Activated T-cell treated with anti-CD3 and anti-CD28 coated beads, Interleukin-2, amount 50 U/mL, for 4 hours (primary cell): Measurements from ENCODE around the gene CDC42. TPM values are rescaled to one million over a fixed set of nuclear protein-coding genes. Genes with fewer than 3 reads are reported as not detected.
A peak's percentile ranks its signal among the peaks of the same experiment; 100 is the strongest.

ENCODE experiments used
- ATAC-seq, 2 donors: fragments of 200-7000 bp; cut with Tn5 transposase; one replicate each; pipeline ENCODE4 v1.10.0; 2021
- DNase-seq: peaks from one replicate; pipeline ENCODE4 v3.0.0-alpha.2; 2020
- H3K27me3 Mint-ChIP-seq: one replicate; pipeline ENCODE4 v1.8.0; 2021; ENCODE audit warnings: low read depth, mixed read lengths
- H3K36me3 Mint-ChIP-seq: one replicate; pipeline ENCODE4 v1.8.0; 2022; ENCODE audit warnings: mixed read lengths; ENCODE audit not compliant: insufficient read depth
- H3K4me1 Mint-ChIP-seq: one replicate; pipeline ENCODE4 v1.8.0; 2021; ENCODE audit warnings: low read depth, mixed read lengths
- H3K4me3 Mint-ChIP-seq: one replicate; pipeline ENCODE4 v1.8.0; 2021; ENCODE audit warnings: mild to moderate bottlenecking, moderate library complexity, mixed read lengths
- H3K9me3 Mint-ChIP-seq: one replicate; pipeline ENCODE4 v1.8.0; 2021; ENCODE audit warnings: mixed read lengths
- total RNA-seq, 3 donors: library from RNA; stranded (reverse); gene quantifications; one replicate each; pipeline ENCODE4 v1.2.1, GENCODE V29; 2021

The CDC42 gene
- total RNA-seq, 3 donors from 2014 or later, result 218 to 249 (median 235) TPM

- Mint-ChIP-seq H3K9me3 (no peaks in the 10 kb centered on the region), H3K4me3 (no peak overlapping the region), H3K36me3 (peaks cover 22% of the 10 kb centered on the region), H3K4me1 (peaks cover 20% of the 10 kb centered on the region), H3K27me3 (no peaks in the 10 kb centered on the region)
- DNase-seq, result no peak
- no peak for ATAC-seq
These were observed 64.7 kb downstream of the CDC42 start for GRCh38 chr1:22117238-22117637.

DNA sequence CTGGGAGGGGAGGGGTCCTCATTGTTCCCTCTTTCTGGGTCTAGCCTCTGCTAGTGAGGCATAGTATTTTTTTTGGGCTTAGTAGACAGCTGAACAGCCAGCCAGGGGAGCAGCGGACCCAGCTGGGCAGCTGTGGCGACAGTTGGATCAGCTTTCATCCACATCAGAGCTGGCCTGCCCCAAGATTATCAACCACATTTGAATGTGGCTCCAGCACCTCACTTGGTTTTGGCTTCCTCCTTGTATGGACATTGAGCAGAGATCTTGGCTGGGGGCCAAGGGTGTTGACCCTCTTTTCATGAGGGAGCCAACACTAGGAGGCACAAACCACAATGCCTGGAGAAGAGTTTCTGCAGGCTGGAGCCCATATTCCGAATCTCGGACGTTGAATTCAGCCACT lies 65.3 kb downstream of the CDC42 start:
- Mint-ChIP-seq H3K36me3 (peaks cover 22% of the 10 kb centered on the region), H3K4me3 (no peak overlapping the region), H3K9me3 (no peaks in the 10 kb centered on the region), H3K4me1 (peaks cover 16% of the 10 kb centered on the region), H3K27me3 (no peaks in the 10 kb centered on the region)
- DNase-seq (no peak), ATAC-seq (no peak)

DNA sequence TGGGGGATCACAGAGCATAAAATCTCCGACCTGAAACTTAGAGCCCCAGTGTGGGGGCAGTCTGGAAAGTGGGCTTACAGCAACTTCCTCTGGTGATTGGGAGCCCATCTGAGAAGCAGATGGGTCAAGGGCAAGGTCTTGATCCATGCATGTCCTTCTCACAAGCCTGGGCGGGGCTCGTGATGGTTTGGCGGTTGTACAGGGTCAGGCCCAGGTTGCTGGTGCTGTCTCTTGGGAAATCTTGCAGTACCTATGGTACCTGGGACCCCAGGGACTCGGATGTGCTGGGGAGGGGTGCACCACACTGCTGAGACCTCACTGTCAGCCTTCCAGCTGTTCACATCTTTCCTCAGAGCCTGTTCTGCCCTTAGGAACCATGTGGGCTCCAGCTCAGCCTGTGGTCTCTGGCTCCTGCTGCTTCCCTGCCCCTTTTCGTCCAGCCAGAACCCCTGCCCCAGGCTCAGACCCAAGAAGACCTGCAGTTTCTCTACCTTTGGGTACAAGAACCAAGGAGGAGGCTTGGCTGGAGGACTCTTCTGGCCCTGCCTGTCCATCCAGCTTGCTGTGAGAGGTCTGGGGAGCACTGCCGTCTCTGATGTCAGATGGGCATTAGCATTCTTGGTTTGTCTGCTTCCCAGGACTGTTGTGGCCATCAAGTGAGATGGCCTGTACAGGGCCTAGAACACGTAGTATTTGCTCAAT lies 65.9 kb downstream of the CDC42 start:
- ATAC-seq (no peak), DNase-seq (no peak)
- H3K4me1 Mint-ChIP-seq, result peaks cover 13% of the 10 kb centered on the region
- no peak overlapping the region for H3K4me3 Mint-ChIP-seq
- no peaks in the 10 kb centered on the region for H3K9me3 Mint-ChIP-seq
- peaks cover 18% of the 10 kb centered on the region for H3K36me3 Mint-ChIP-seq
- no peaks in the 10 kb centered on the region for H3K27me3 Mint-ChIP-seq

GRCh38 chr1:22119626-22120468 lies 67.3 kb downstream of the CDC42 start:
- H3K27me3 Mint-ChIP-seq, result no peaks in the 10 kb centered on the region
- no peak overlapping the region for H3K4me3 Mint-ChIP-seq
- peaks cover 18% of the 10 kb centered on the region for H3K36me3 Mint-ChIP-seq
- H3K9me3 Mint-ChIP-seq, result no peaks in the 10 kb centered on the region
- H3K4me1 Mint-ChIP-seq, result peaks cover 13% of the 10 kb centered on the region
- ATAC-seq (no peak), DNase-seq (no peak)

GRCh38 chr1:22120469-22120790 lies 67.9 kb downstream of the CDC42 start:
- no peak overlapping the region for H3K4me3 Mint-ChIP-seq
- ATAC-seq (no peak), DNase-seq (no peak)
- no peaks in the 10 kb centered on the region for H3K27me3 Mint-ChIP-seq
- H3K36me3 Mint-ChIP-seq, result peaks cover 16% of the 10 kb centered on the region
- peaks cover 11% of the 10 kb centered on the region for H3K4me1 Mint-ChIP-seq
- no peaks in the 10 kb centered on the region for H3K9me3 Mint-ChIP-seq

DNA sequence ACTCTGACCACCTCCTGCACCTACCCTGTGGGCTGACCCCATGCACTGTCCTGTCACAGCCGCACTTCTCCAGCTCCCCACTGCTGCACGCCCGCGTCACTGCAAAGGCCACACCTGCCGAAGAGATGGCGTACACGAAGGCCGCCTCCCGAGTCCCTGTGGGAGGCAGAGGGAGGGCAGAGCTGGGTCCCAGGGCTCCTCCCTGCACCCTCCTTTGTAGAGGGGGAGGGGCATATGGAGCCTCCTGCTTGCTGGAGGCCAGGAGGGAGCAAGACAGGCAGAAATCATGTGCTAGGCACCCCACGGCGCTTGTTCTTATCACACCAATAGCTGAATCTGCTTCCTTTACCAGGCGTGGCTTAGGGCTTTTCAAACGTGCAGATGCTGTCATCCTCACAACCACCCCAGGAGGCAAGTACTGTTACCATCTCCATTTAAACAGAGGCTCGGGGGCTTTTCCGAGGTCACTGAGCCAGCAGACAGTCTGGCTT lies 69.0 kb downstream of the CDC42 start:
- no peak for DNase-seq

GRCh38 chr1:22122273-22123070 lies 70.0 kb downstream of the CDC42 start:
- H3K36me3 Mint-ChIP-seq, result peaks cover 13% of the 10 kb centered on the region
- no peak for ATAC-seq
- H3K4me1 Mint-ChIP-seq, result peaks cover 3% of the 10 kb centered on the region
- no peaks in the 10 kb centered on the region for H3K27me3 Mint-ChIP-seq
- no peaks in the 10 kb centered on the region for H3K9me3 Mint-ChIP-seq
- no peak for DNase-seq
- no peak overlapping the region for H3K4me3 Mint-ChIP-seq

More for the DNA sequence above, 69.0 kb downstream of the CDC42 start:
- Mint-ChIP-seq H3K36me3 (peaks cover 13% of the 10 kb centered on the region), H3K4me1 (peaks cover 4% of the 10 kb centered on the region), H3K9me3 (no peaks in the 10 kb centered on the region), H3K4me3 (no peak overlapping the region), H3K27me3 (no peaks in the 10 kb centered on the region)
- peak in 1 of 2 donors; percentile 22 for ATAC-seq

GRCh38 chr1:22123071-22123390 lies 70.5 kb downstream of the CDC42 start:
- DNase-seq (no peak), ATAC-seq (no peak)
- Mint-ChIP-seq H3K4me1 (peaks cover 3% of the 10 kb centered on the region), H3K27me3 (no peaks in the 10 kb centered on the region), H3K9me3 (no peaks in the 10 kb centered on the region), H3K4me3 (no peak overlapping the region), H3K36me3 (peaks cover 9% of the 10 kb centered on the region)

DNA sequence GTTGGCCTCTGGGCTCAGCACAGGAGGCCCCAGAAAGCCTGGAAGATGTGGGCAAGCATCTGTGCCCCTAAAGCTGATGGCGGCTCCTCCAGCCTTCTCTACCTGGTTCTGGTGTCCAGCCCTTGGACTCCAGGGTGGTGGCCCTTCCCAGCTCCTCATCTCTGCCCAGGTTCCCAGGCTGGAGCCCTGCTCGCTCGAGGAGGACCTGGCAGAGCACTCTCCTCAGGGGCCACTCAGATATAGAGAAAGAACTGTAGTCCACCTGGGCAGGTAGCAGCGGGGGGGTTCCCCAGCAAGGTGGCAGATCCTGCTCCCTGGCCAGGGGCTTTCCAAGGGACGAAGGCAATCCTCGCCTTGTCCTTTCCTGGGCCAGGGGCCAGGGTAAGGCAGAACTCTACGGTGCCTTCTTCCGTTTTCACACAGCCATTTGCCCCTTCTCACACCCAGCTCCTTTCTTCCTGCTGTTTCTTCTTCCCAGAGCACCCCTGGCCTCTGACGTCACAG lies 71.4 kb downstream of the CDC42 start:
- DNase-seq (no peak), ATAC-seq (no peak)
- Mint-ChIP-seq H3K4me1 (peaks cover under 1% of the 10 kb centered on the region), H3K4me3 (no peak overlapping the region), H3K27me3 (no peaks in the 10 kb centered on the region), H3K36me3 (peaks cover 5% of the 10 kb centered on the region), H3K9me3 (no peaks in the 10 kb centered on the region)

DNA sequence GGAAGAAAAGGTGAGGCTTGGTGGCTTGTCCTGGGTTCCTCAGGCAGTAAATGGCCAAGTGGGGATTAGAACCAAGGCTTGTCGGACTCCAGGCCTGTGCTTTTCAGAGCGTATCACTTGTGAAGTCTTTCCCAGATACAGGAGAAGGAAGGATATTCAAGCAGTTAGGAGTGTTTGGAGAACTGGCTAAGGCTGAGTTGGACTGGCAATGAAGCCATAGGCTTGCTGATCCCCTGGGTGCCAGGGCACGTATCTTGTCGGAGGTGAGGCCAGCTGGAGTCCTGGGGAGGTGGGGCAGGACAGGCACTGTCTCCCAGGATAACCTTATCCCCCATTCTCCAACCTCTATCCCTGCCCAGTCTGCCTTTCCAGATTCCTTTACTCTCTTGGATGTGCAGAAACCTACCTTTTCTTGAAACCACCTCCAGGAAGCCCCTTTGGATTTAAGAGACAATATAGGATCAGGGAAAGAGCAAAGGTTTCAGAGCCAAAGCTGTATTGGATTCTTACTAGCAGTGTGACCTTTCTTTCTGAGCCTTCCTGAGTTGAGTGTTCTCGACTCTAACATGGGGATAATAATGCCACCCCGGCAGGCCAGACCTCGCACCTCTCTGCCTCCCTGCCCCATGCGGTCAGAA lies 72.2 kb downstream of the CDC42 start:
- Mint-ChIP-seq H3K36me3 (peaks cover under 1% of the 10 kb centered on the region), H3K27me3 (no peaks in the 10 kb centered on the region), H3K4me1 (no peaks in the 10 kb centered on the region), H3K4me3 (no peak overlapping the region), H3K9me3 (no peaks in the 10 kb centered on the region)
- no peak for DNase-seq
- no peak for ATAC-seq

- H3K9me3 Mint-ChIP-seq, result no peaks in the 10 kb centered on the region
- H3K4me3 Mint-ChIP-seq, result no peak overlapping the region
- no peaks in the 10 kb centered on the region for H3K36me3 Mint-ChIP-seq
- no peaks in the 10 kb centered on the region for H3K27me3 Mint-ChIP-seq
- ATAC-seq (no peak), DNase-seq (no peak)
- H3K4me1 Mint-ChIP-seq, result no peaks in the 10 kb centered on the region
These were observed 74.0 kb downstream of the CDC42 start for GRCh38 chr1:22126531-22126930.

DNA sequence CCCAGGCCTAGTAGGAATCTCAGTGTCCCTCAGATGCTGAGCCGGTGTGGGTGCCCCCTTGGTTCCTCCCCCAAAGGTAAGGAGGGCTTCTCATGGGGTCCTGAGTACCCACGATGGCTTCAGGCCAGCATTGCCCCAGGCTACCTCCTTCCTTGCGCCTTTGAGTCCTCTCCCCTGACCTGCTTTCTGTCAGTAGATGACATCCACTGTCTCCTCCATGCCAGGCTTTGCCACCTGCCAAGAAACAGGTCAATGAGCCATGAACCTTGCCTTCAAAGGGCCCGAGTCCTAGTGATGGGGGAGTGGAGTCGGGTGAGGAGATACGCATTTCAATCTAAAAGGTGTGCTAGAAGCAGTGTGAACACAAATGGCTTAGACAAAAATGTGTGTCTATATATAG lies 74.7 kb downstream of the CDC42 start:
- H3K4me1 Mint-ChIP-seq, result no peaks in the 10 kb centered on the region

GRCh38 chr1:22127731-22128130 lies 75.2 kb downstream of the CDC42 start:
- ATAC-seq, result no peak
- no peak for DNase-seq
- Mint-ChIP-seq H3K4me3 (no peak overlapping the region), H3K36me3 (no peaks in the 10 kb centered on the region), H3K4me1 (no peaks in the 10 kb centered on the region), H3K27me3 (no peaks in the 10 kb centered on the region), H3K9me3 (no peaks in the 10 kb centered on the region)

More for the DNA sequence above, 74.7 kb downstream of the CDC42 start:
- Mint-ChIP-seq H3K9me3 (no peaks in the 10 kb centered on the region), H3K4me3 (no peak overlapping the region), H3K36me3 (no peaks in the 10 kb centered on the region), H3K27me3 (no peaks in the 10 kb centered on the region)
- ATAC-seq (no peak), DNase-seq (no peak)

- no peaks in the 10 kb centered on the region for H3K9me3 Mint-ChIP-seq
- DNase-seq, result no peak
- ATAC-seq, result no peak
- no peaks in the 10 kb centered on the region for H3K36me3 Mint-ChIP-seq
- no peak overlapping the region for H3K4me3 Mint-ChIP-seq
- H3K27me3 Mint-ChIP-seq, result no peaks in the 10 kb centered on the region
- no peaks in the 10 kb centered on the region for H3K4me1 Mint-ChIP-seq
These were observed 75.9 kb downstream of the CDC42 start for GRCh38 chr1:22128392-22128791.
